Measurements from ENCODE around the gene SLC4A4. TPM values are rescaled to one million over a fixed set of nuclear protein-coding genes. Genes with fewer than 3 reads are reported as not detected.

The SLC4A4 gene
- total and polyA plus RNA-seq, 7 donors, result 0.24 to 3.3 (median 2.0) TPM

DNA sequence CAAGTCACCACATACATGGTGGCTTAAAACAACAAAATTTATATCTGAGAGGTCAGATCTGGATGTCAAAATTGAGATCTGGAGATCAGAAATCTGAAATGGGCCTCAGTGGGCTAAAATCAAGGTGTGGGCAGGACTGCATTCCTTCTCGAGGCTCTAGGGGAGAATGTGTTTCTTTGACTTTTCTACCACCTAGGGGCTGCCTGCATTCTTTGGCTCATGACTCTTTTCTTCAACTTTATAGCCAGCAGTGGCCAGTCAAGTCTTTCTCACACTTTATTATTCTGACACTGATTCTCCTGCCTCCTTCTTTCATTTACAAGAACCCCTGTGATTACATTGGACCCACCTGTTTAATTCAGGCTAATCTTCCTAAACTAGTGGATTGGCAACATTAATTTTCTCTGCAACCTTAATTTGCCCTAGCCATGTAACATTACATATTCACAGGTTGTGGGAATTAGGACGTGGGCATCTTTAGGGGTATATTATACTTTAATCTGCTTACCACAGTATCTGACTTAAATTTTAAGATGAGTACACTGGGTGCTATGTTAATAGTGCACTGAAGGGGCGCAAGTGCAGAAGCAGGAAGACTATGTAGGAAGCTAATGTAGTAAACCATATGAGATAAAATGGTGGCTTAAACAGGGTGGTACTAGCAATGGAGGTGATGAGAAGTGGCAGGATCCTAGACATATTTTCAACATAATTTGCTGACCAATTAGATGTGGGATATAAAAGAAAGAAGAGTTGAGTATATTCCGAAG lies 188.0 kb downstream of the SLC4A4 start:
- DNase-seq, result no peak
- WGBS, 3 donors, result 71 to 75% (median 73%) methylated on average over 4 of the region's 4 CpGs
- no peak for ATAC-seq
- Histone ChIP-seq H3K36me3 (ENCODE audit: insufficient read depth in 1 of 2, low read depth in 1 of 2) (no peaks in the 10 kb centered on the region), H3K4me1 (no peaks in the 10 kb centered on the region), H3K27me3 (ENCODE audit: insufficient read depth in 3 of 3, low read length in 2 of 3) (no peaks in the 10 kb centered on the region), H3K9me3 (no peaks in the 10 kb centered on the region), H3K4me3 (no peak overlapping the region), H3K27ac (no peak overlapping the region)
- TF ChIP-seq, protein P1, sequence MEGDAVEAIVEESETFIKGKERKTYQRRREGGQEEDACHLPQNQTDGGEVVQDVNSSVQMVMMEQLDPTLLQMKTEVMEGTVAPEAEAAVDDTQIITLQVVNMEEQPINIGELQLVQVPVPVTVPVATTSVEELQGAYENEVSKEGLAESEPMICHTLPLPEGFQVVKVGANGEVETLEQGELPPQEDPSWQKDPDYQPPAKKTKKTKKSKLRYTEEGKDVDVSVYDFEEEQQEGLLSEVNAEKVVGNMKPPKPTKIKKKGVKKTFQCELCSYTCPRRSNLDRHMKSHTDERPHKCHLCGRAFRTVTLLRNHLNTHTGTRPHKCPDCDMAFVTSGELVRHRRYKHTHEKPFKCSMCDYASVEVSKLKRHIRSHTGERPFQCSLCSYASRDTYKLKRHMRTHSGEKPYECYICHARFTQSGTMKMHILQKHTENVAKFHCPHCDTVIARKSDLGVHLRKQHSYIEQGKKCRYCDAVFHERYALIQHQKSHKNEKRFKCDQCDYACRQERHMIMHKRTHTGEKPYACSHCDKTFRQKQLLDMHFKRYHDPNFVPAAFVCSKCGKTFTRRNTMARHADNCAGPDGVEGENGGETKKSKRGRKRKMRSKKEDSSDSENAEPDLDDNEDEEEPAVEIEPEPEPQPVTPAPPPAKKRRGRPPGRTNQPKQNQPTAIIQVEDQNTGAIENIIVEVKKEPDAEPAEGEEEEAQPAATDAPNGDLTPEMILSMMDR (IDR thresholded peaks at IDR 0.05), result no peak
- intact Hi-C loops (cut with DNase I), result no loop called here

DNA sequence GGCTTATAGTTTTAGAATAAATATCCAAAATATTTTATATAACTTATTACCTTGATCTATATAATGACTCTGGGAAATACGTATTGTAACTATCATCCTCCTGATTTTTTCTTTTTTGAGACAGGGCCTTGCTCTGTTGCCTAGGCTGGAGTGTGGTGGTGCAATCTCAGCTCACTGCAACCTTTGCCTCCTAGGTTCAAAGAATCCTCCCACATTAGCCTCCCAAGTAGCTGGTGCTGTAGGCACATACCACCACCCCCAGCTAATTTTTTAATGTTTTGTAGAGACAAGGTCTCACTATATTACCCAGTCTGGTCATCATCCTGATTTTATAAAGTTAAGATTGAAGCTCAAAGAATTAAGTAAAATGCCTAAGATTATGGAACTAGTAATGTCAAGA lies 193.6 kb downstream of the SLC4A4 start:
- Histone ChIP-seq H3K4me3 (no peak overlapping the region), H3K4me1 (no peaks in the 10 kb centered on the region), H3K27ac (no peak overlapping the region), H3K9me3 (no peaks in the 10 kb centered on the region), H3K27me3 (ENCODE audit: insufficient read depth in 3 of 3, low read length in 2 of 3) (no peaks in the 10 kb centered on the region), H3K36me3 (ENCODE audit: insufficient read depth in 1 of 2, low read depth in 1 of 2) (no peaks in the 10 kb centered on the region)
- ATAC-seq (no peak), DNase-seq (no peak)
- intact Hi-C loops (cut with DNase I), result no loop called here
- 89 to 95% (median 91%) methylated on average over 1 of the region's 1 CpG for WGBS, 3 donors
- TF ChIP-seq, protein P1 (IDR thresholded peaks at IDR 0.05), result no peak

DNA sequence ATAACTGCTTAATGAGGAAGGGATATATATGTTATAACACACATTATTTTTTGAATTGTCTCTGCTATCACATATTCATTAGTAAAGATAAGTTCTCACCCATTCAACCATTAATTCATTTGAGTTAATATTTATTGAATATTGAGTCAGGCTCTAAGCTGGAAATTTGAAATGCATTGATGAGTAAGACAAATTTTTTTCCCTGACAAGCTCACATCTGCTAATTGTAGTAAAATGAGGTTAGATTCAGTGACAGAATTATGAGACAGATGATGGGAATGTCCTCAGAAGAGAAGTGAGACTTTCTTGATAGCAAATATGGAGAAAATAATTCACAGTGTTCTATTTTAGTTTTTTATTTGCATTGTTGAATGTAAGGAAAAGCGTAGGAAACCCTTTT lies 194.3 kb downstream of the SLC4A4 start:
- H3K4me1 ChIP-seq, result no peaks in the 10 kb centered on the region
- intact Hi-C loops (cut with DNase I), result no loop called here
- WGBS, 3 donors, result 93 to 97% (median 93%) methylated on average over 1 of the region's 1 CpG

DNA sequence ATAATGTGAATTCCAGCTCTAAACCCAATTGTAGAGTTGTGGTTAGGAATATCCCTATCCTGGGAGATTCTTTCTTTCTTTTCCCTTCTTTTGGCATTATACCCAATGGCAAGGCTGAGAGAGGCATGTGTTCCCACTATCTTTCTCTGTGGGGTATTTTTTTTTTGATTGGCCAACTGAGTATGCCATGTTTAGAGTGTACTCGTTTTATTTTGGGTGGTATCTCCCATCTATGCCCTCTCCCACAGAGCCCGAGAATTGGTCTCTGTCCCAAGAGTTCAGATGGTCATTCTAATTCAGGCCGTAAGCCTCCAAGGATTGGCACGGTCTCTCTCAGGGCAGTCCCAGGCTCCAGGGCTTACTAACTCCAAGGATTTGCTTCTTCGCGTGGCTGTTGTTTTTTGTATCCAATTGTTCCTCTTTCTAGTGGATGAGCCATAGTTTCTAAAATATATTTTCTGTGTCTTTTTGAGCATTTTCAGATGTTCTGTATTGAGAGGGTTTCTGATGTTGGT lies 198.8 kb downstream of the SLC4A4 start:
- no peaks in the 10 kb centered on the region for H3K4me1 ChIP-seq
- TF ChIP-seq, protein P1 (IDR thresholded peaks at IDR 0.05), result no peak
- H3K27me3 ChIP-seq (ENCODE audit: insufficient read depth in 3 of 3, low read length in 2 of 3), result no peaks in the 10 kb centered on the region
- no peak overlapping the region for H3K27ac ChIP-seq
- 60 to 88% (median 66%) methylated on average over 6 of the region's 6 CpGs for WGBS, 3 donors
- DNase-seq (no peak), ATAC-seq (no peak)
- no peak overlapping the region for H3K4me3 ChIP-seq
- intact Hi-C loops (cut with DNase I), result no loop called here
- no peaks in the 10 kb centered on the region for H3K36me3 ChIP-seq (ENCODE audit: insufficient read depth in 1 of 2, low read depth in 1 of 2)
- H3K9me3 ChIP-seq, result no peaks in the 10 kb centered on the region

More for the DNA sequence above, 194.3 kb downstream of the SLC4A4 start:
- Histone ChIP-seq H3K4me3 (no peak overlapping the region), H3K9me3 (no peaks in the 10 kb centered on the region), H3K27me3 (ENCODE audit: insufficient read depth in 3 of 3, low read length in 2 of 3) (no peaks in the 10 kb centered on the region), H3K27ac (no peak overlapping the region), H3K36me3 (ENCODE audit: insufficient read depth in 1 of 2, low read depth in 1 of 2) (no peaks in the 10 kb centered on the region)
- DNase-seq (no peak), ATAC-seq (no peak)
- TF ChIP-seq, protein P1 (IDR thresholded peaks at IDR 0.05), result no peak

Measured in psoas muscle (tissue), 8 donors.